ENCODE data around the gene CACNA1B.

CACNA1B gene

DNA sequence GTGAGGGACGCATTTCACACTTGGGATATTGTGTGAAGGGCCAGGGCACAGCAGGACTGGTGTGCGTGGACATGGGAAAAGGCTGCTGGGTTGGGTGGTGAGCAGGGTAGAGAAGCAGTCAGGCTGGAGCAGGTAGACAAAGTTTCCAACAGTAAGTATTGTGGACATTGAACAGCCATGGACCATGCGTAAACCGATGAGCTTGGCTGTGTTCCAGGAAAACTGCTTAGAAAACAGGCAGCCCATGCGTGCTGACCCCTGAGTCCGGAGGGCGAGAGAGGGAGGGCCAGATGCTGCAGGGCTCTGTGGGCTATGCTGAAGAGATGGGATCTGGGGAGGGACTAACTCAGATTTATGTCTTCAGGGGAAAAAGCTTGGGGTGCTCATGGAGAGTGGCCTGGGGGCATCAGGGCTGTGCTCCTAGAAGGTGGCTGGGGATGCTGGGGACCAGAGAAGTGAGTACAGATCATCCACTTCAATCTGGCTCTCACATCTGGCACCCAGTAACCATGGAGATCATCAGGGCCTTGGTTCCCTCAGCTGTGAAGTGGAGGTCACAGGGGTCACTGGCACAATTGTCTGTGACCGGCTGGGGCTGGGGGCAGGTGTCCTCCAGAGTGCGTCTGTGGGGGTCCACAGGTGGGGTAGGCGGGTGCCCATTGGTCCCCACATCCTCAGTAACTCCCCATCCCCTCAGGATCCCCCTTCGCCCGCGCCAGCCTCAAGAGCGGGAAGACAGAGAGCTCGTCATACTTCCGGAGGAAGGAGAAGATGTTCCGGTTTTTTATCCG lies 93.3 kb downstream of the CACNA1B start:
- no peak overlapping the region for H2AFZ ChIP-seq (ENCODE audit: low read depth, low read length)
- H3K9me3 ChIP-seq (ENCODE audit: insufficient read depth, low read length, severe bottlenecking) = no peaks in the 10 kb centered on the region
- H4K20me1 ChIP-seq (ENCODE audit: insufficient read depth, low read length) = no peaks in the 10 kb centered on the region; the same call in 1 of the 2 replicates
- ATAC-seq (ENCODE audit: insufficient read depth, low read depth) (no peak), DNase-seq (no peak)
- H3K4me1 ChIP-seq (ENCODE audit: insufficient read depth, low read length) = no peaks in the 10 kb centered on the region
- H3K79me2 ChIP-seq (ENCODE audit: insufficient read depth, low read length) = no peaks in the 10 kb centered on the region
- H3K27me3 ChIP-seq (ENCODE audit: insufficient read depth, low read length, poor library complexity) = no peaks in the 10 kb centered on the region
- TF ChIP-seq EZH2 (IDR thresholded peaks at IDR 0.05; ENCODE audit: borderline replicate concordance, low read depth, low read length, severe bottlenecking) = no peak
- TF ChIP-seq, protein P1, sequence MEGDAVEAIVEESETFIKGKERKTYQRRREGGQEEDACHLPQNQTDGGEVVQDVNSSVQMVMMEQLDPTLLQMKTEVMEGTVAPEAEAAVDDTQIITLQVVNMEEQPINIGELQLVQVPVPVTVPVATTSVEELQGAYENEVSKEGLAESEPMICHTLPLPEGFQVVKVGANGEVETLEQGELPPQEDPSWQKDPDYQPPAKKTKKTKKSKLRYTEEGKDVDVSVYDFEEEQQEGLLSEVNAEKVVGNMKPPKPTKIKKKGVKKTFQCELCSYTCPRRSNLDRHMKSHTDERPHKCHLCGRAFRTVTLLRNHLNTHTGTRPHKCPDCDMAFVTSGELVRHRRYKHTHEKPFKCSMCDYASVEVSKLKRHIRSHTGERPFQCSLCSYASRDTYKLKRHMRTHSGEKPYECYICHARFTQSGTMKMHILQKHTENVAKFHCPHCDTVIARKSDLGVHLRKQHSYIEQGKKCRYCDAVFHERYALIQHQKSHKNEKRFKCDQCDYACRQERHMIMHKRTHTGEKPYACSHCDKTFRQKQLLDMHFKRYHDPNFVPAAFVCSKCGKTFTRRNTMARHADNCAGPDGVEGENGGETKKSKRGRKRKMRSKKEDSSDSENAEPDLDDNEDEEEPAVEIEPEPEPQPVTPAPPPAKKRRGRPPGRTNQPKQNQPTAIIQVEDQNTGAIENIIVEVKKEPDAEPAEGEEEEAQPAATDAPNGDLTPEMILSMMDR (IDR thresholded peaks at IDR 0.05; ENCODE audit: borderline replicate concordance, extremely low read depth, low read length, poor library complexity, severe bottlenecking) = no peak
- H3K4me2 ChIP-seq (ENCODE audit: insufficient read depth, low read length) = no peak overlapping the region
- no peak overlapping the region for H3K27ac ChIP-seq (ENCODE audit: low read length)
- no peaks in the 10 kb centered on the region for H3K36me3 ChIP-seq (ENCODE audit: insufficient read depth, low read length)
- no peak overlapping the region for H3K9ac ChIP-seq (ENCODE audit: low read depth, low read length)
- no peak overlapping the region for H3K4me3 ChIP-seq (ENCODE audit: low read depth in 1 of 2, low read length in 2 of 2)

DNA sequence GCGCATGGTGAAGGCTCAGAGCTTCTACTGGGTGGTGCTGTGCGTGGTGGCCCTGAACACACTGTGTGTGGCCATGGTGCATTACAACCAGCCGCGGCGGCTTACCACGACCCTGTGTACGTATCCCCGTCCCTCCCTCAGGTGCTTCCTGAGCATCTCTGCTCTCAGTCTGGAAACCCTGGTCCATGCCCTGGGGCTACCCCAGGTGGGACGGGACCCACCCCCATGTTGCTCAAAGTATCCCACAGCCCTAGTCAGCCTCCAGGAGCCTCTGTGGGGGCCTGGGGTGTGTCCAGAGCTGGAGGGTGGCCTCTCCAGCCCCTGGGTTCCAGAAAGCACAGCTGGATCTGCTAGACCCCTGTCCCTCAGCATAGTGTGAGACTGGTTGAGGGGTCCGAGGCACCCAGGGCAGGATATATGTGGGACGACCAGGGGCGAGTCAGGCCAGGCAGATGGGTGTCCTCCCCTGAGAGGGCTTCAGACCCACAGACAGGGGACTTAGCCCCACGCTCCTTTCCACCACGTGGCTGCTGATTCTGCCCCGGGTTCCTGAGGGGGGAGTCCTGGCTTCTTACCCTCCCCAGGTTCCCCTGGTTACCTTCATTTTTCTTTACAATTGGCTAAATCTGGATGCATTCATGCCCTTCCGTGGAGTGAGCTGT lies 94.0 kb downstream of the CACNA1B start:
- Histone ChIP-seq H3K9ac (ENCODE audit: low read depth, low read length) (no peak overlapping the region), H2AFZ (ENCODE audit: low read depth, low read length) (no peak overlapping the region), H3K4me3 (ENCODE audit: low read depth in 1 of 2, low read length in 2 of 2) (no peak overlapping the region), H3K27me3 (ENCODE audit: insufficient read depth, low read length, poor library complexity) (no peaks in the 10 kb centered on the region), H3K4me1 (ENCODE audit: insufficient read depth, low read length) (no peaks in the 10 kb centered on the region), H4K20me1 (ENCODE audit: insufficient read depth, low read length) (no peaks in the 10 kb centered on the region; the same call in 1 of the 2 replicates), H3K79me2 (ENCODE audit: insufficient read depth, low read length) (no peaks in the 10 kb centered on the region), H3K4me2 (ENCODE audit: insufficient read depth, low read length) (no peak overlapping the region), H3K27ac (ENCODE audit: low read length) (no peak overlapping the region), H3K36me3 (ENCODE audit: insufficient read depth, low read length) (no peaks in the 10 kb centered on the region), H3K9me3 (ENCODE audit: insufficient read depth, low read length, severe bottlenecking) (no peaks in the 10 kb centered on the region)
- no peak for TF ChIP-seq EZH2 (IDR thresholded peaks at IDR 0.05; ENCODE audit: borderline replicate concordance, low read depth, low read length, severe bottlenecking)
- TF ChIP-seq, protein P1 (IDR thresholded peaks at IDR 0.05; ENCODE audit: borderline replicate concordance, extremely low read depth, low read length, poor library complexity, severe bottlenecking) = no peak
- ATAC-seq (ENCODE audit: insufficient read depth, low read depth) = no peak
- no peak for DNase-seq

DNA sequence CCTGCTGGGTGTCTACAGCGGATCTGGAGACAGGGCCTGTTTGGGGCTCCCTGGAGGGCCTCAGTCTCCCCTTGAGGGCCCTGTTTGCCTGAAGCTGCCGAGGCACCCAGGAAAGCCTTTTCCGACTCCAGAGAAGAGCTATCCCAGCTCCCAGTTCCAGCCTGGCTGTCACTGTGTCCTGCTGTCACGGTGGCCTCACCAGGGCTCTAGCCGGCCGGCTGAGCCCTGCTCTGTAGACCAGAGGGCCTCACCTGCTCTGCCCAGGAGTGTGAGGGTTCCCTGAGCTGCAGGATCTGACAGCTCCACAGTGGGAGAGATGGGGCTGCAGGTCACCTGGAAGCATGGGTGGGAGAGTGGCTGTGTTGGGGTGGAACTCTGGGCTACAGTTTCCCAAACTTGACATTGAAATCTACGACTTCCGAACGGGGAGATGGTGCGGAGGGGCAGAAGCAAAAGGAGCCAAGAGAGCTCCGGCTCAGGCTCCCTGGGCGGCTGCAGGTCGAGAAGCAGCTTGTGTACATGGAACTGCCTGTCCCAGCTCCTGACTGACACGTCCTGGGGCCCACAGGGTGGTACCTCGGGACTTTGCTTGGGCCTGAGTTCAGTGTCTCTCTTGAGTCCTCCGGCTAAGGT lies 94.9 kb downstream of the CACNA1B start:
- Histone ChIP-seq H3K4me1 (ENCODE audit: insufficient read depth, low read length) (no peaks in the 10 kb centered on the region), H3K27ac (ENCODE audit: low read length) (no peak overlapping the region), H3K36me3 (ENCODE audit: insufficient read depth, low read length) (no peaks in the 10 kb centered on the region), H3K4me3 (ENCODE audit: low read depth in 1 of 2, low read length in 2 of 2) (no peak overlapping the region), H3K4me2 (ENCODE audit: insufficient read depth, low read length) (no peak overlapping the region), H4K20me1 (ENCODE audit: insufficient read depth, low read length) (no peaks in the 10 kb centered on the region; the same call in 1 of the 2 replicates), H2AFZ (ENCODE audit: low read depth, low read length) (no peak overlapping the region), H3K27me3 (ENCODE audit: insufficient read depth, low read length, poor library complexity) (no peaks in the 10 kb centered on the region), H3K9me3 (ENCODE audit: insufficient read depth, low read length, severe bottlenecking) (no peaks in the 10 kb centered on the region), H3K79me2 (ENCODE audit: insufficient read depth, low read length) (no peaks in the 10 kb centered on the region), H3K9ac (ENCODE audit: low read depth, low read length) (no peak overlapping the region)
- DNase-seq (no peak), ATAC-seq (ENCODE audit: insufficient read depth, low read depth) (no peak)
- TF ChIP-seq EZH2 (IDR thresholded peaks at IDR 0.05; ENCODE audit: borderline replicate concordance, low read depth, low read length, severe bottlenecking) = no peak
- TF ChIP-seq, protein P1 (IDR thresholded peaks at IDR 0.05; ENCODE audit: borderline replicate concordance, extremely low read depth, low read length, poor library complexity, severe bottlenecking) = no peak
